ENCODE data around the gene VTI1B.

GRCh38 chr14:67721875-67722274 is 47.4 kb upstream of the VTI1B start:
- TF ChIP-seq CTCF (IDR thresholded peaks at IDR 0.05) (no peak), POLR2AphosphoS5 (IDR thresholded peaks at IDR 0.05) (no peak)
